GM23248 (cell line): Measurements from ENCODE around the gene IGFLR1.

Experiments used
- EZH2 ChIP-seq: fragments of 200-600 bp; sonication (generic); IDR thresholded peaks from 2 replicates; pipeline ENCODE4 v1.6.1; 2018; ENCODE audit warnings: antibody characterized with exemption, mild to moderate bottlenecking; ENCODE audit not compliant: insufficient read depth, poor library complexity, severe bottlenecking
- EZH2phosphoT487 ChIP-seq: fragments of 200-600 bp; sonication (generic); IDR thresholded peaks from 2 replicates; pipeline ENCODE4 v1.6.1; 2018; ENCODE audit warnings: antibody characterized with exemption, moderate library complexity, mild to moderate bottlenecking, low read depth; ENCODE audit not compliant: insufficient read depth

- TF ChIP-seq EZH2 (no peak), EZH2phosphoT487 (no peak)
Observed at GRCh38 chr19:35742121-35742724, at the start of gene IGFLR1.
